Measurements from ENCODE around the gene SFR1. TPM values are rescaled to one million over a fixed set of nuclear protein-coding genes. Genes with fewer than 3 reads are reported as not detected.

The SFR1 gene
- total and polyA plus RNA-seq, 9 donors: 5.6 to 12.0 (median 7.9) TPM

DNA sequence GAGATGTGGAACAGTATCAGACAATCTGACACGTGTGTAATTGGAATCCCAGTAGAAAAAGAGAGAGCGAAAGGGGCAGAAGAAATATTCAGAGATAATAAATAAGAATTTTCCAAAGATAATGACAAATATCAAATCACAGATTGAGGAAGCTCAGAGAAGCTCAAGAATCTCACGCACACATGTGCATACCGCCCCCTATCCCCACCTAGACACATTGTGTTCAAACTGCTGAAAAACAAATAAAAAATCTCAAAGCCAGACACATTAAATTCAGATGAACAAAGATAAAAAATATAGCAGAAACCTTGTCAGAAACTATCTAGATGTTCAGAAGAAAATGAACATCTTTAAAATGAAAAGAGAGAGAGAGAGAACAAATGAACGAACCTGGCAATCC, 17.2 kb downstream of the SFR1 start:
- Histone ChIP-seq H3K9me3 (no peaks in the 10 kb centered on the region), H3K4me1 (ENCODE audit: insufficient read depth) (no peaks in the 10 kb centered on the region), H3K27me3 (no peaks in the 10 kb centered on the region), H3K4me3 (no peak overlapping the region), H3K36me3 (no peaks in the 10 kb centered on the region), H3K27ac (no peak overlapping the region)
- TF ChIP-seq POLR2A (IDR thresholded peaks at IDR 0.05): no peak
- TF ChIP-seq, protein P1, sequence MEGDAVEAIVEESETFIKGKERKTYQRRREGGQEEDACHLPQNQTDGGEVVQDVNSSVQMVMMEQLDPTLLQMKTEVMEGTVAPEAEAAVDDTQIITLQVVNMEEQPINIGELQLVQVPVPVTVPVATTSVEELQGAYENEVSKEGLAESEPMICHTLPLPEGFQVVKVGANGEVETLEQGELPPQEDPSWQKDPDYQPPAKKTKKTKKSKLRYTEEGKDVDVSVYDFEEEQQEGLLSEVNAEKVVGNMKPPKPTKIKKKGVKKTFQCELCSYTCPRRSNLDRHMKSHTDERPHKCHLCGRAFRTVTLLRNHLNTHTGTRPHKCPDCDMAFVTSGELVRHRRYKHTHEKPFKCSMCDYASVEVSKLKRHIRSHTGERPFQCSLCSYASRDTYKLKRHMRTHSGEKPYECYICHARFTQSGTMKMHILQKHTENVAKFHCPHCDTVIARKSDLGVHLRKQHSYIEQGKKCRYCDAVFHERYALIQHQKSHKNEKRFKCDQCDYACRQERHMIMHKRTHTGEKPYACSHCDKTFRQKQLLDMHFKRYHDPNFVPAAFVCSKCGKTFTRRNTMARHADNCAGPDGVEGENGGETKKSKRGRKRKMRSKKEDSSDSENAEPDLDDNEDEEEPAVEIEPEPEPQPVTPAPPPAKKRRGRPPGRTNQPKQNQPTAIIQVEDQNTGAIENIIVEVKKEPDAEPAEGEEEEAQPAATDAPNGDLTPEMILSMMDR (IDR thresholded peaks at IDR 0.05): no peak
- no peak for TF ChIP-seq EP300 (IDR thresholded peaks at IDR 0.05)
- no peak for DNase-seq
- WGBS, 3 donors: 65 to 82% (median 68%) methylated on average over 5 of the region's 5 CpGs
- intact Hi-C loops (cut with DNase I): no loop called here

DNA sequence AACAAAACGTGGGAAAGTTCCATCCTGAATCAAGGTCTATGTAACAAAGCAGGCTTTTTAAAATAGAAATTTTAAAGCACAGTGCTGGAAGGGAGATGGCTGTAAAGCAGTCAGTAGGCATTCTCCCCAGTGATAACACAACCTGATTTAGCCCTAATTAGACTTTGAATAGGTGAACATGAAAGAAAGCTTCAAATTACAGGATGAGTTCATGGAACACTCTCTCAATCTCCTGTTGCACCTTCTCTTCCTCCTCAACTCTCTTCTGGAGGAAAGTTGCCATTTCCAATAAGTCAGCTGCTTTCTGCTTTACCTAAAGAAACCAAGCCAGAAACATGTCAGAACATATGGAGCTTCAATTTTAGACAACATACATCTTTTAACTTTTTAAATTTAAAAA, 20.1 kb downstream of the SFR1 start:
- no peak for TF ChIP-seq EP300 (IDR thresholded peaks at IDR 0.05)
- no peak for TF ChIP-seq POLR2A (IDR thresholded peaks at IDR 0.05)
- TF ChIP-seq, protein P1 (IDR thresholded peaks at IDR 0.05): no peak
- Histone ChIP-seq H3K27me3 (no peaks in the 10 kb centered on the region), H3K4me1 (ENCODE audit: insufficient read depth) (no peaks in the 10 kb centered on the region), H3K27ac (no peak overlapping the region), H3K9me3 (no peaks in the 10 kb centered on the region), H3K36me3 (no peaks in the 10 kb centered on the region), H3K4me3 (no peak overlapping the region)
- intact Hi-C loops (cut with DNase I): no loop called here
- no peak for DNase-seq
- WGBS, 3 donors: 25 to 32% (median 31%) methylated on average over 1 of the region's 1 CpG

DNA sequence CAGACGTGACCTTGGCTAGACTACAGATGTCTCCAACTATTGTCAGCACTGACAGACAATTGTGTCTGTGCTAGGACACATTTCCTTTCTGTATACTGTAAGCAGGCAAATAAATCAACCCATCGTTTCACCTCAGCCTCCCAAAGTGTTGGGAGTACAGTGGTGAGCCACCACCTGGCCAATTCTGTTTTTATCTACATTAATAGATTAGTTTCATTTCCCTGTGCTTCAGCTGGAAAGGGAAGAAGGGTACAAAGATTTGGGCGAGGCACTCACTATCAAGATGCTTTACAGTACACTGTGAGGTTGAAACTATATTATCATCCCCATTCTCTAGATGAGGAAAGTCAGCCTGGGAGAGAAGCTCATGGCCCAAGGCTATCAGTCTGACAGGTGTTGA, 21.9 kb downstream of the SFR1 start:
- Histone ChIP-seq H3K27me3 (no peaks in the 10 kb centered on the region), H3K9me3 (no peaks in the 10 kb centered on the region), H3K4me1 (ENCODE audit: insufficient read depth) (no peaks in the 10 kb centered on the region), H3K27ac (no peak overlapping the region), H3K4me3 (no peak overlapping the region), H3K36me3 (no peaks in the 10 kb centered on the region)
- TF ChIP-seq POLR2A (IDR thresholded peaks at IDR 0.05): no peak
- TF ChIP-seq, protein P1 (IDR thresholded peaks at IDR 0.05): no peak
- no peak for TF ChIP-seq EP300 (IDR thresholded peaks at IDR 0.05)
- 67 to 80% (median 74%) methylated on average over 3 of the region's 3 CpGs for WGBS, 3 donors
- no peak for DNase-seq
- intact Hi-C loops (cut with DNase I): no loop called here

DNA sequence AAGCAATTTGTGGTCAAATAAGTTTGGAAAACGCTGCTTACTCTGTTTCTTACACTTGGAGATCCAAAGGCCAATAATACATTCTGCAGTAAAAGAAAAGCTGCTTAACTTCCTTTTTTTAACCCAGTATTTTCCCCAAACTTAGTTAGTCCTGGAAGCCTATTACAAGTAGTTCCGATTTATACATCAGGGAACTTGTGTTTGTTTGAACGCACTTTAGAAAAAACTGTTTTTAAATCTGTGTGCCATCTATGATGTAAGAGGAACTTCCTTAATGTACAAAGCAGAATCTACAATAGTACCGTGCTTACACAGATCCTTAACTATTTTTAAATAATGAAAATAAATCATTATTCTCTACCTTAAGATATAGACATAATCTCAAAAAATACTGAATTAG, 23.0 kb downstream of the SFR1 start:
- no peaks in the 10 kb centered on the region for H3K9me3 ChIP-seq
- no peaks in the 10 kb centered on the region for H3K4me1 ChIP-seq (ENCODE audit: insufficient read depth)
- TF ChIP-seq POLR2A (IDR thresholded peaks at IDR 0.05) (no peak), EP300 (IDR thresholded peaks at IDR 0.05) (no peak)
- TF ChIP-seq, protein P1 (IDR thresholded peaks at IDR 0.05): no peak
- no peaks in the 10 kb centered on the region for H3K27me3 ChIP-seq
- DNase-seq: no peak
- WGBS, 3 donors: 72 to 78% (median 77%) methylated on average over 4 of the region's 4 CpGs
- H3K27ac ChIP-seq: no peak overlapping the region
- H3K36me3 ChIP-seq: no peaks in the 10 kb centered on the region
- intact Hi-C loops (cut with DNase I): no loop called here
- H3K4me3 ChIP-seq: no peak overlapping the region

GRCh38 chr10:104146882-104147281, 24.9 kb downstream of the SFR1 start:
- no peak overlapping the region for H3K27ac ChIP-seq
- DNase-seq: no peak
- no peaks in the 10 kb centered on the region for H3K4me1 ChIP-seq (ENCODE audit: insufficient read depth)
- H3K9me3 ChIP-seq: no peaks in the 10 kb centered on the region
- no peaks in the 10 kb centered on the region for H3K27me3 ChIP-seq
- intact Hi-C loops (cut with DNase I): no loop called here
- TF ChIP-seq, protein P1 (IDR thresholded peaks at IDR 0.05): no peak
- TF ChIP-seq EP300 (IDR thresholded peaks at IDR 0.05) (no peak), POLR2A (IDR thresholded peaks at IDR 0.05) (no peak)
- H3K4me3 ChIP-seq: no peak overlapping the region
- 87 to 89% (median 87%) methylated on average over 1 of the region's 1 CpG for WGBS, 3 donors
- no peaks in the 10 kb centered on the region for H3K36me3 ChIP-seq

All from ovary (tissue), 9 donors.